Upper lobe of left lung (tissue), 6 donors: ENCODE measurements around the gene RPL22. TPM values are rescaled to one million over a fixed set of nuclear protein-coding genes. Genes with fewer than 3 reads are reported as not detected.

Experiments
- ATAC-seq, 2 donors: fragments of 200-7000 bp; cut with Tn5 transposase; one replicate each; pipeline ENCODE4 v1.9.1; 2022; ENCODE audit warnings: mild to moderate bottlenecking in 2 of 2, moderate library complexity in 2 of 2; ENCODE audit not compliant: low FRiP score in 2 of 2
- DNase-seq, 2 donors: peaks; one replicate each; pipeline ENCODE4 v3.0.0-alpha.2; 2019 to 2020
- H3K27ac ChIP-seq, 4 donors: fragments of 200-600 bp; sonication (generic); one replicate each; pipeline ENCODE4 v1.5.1; 2016 to 2019
- H3K27me3 ChIP-seq, 4 donors: fragments of 200-600 bp; sonication (generic); one replicate each; pipeline ENCODE4 v1.5.1; 2017 to 2019
- H3K36me3 ChIP-seq, 4 donors: fragments of 200-600 bp; sonication (generic); one replicate each; pipeline ENCODE4 v1.5.1; 2016 to 2019
- H3K4me1 ChIP-seq, 4 donors: fragments of 200-600 bp; sonication (generic); one replicate each; pipeline ENCODE4 v1.5.1; 2018 to 2019
- H3K4me3 ChIP-seq, 4 donors: fragments of 200-600 bp; sonication (generic); one replicate each; pipeline ENCODE4 v1.5.1; 2017 to 2019; ENCODE audit warnings: mild to moderate bottlenecking in 2 of 4, moderate library complexity in 1 of 4
- H3K9me3 ChIP-seq, 4 donors: fragments of 200-600 bp; sonication (generic); one replicate each; pipeline ENCODE4 v1.5.1; 2018 to 2019
- CTCF ChIP-seq, 6 experiments: fragments of 450-650 bp in 4 of 6; fragments of 200-600 bp in 2 of 6; sonication (generic) in 2 of 6; IDR thresholded peaks; one replicate each; pipeline ENCODE4 v1.5.1; 2016 to 2019; ENCODE audit warnings: antibody characterized with exemption in 6 of 6
- EP300 ChIP-seq, 4 donors: sonication (generic); formaldehyde crosslinking; IDR thresholded peaks; one replicate each; pipeline ENCODE4 v1.5.1; 2017; ENCODE audit warnings: antibody characterized with exemption in 4 of 4, control low read depth in 2 of 4
- POLR2A ChIP-seq, 4 donors: fragments of 450-650 bp; IDR thresholded peaks; one replicate each; pipeline ENCODE4 v1.5.1; 2016 to 2017; ENCODE audit warnings: antibody characterized with exemption in 4 of 4, mild to moderate bottlenecking in 2 of 4
- POLR2AphosphoS5 ChIP-seq, 2 donors: sonication (generic); formaldehyde crosslinking; IDR thresholded peaks; one replicate each; pipeline ENCODE4 v1.5.1; 2017; ENCODE audit warnings: antibody characterized with exemption in 2 of 2
- WGBS, 2 donors: methylation state at CpG; one replicate each; pipeline ENCODE4 v1.1.5; 2017 to 2018; 5-methylcytosine and 5-hydroxymethylcytosine counted together
- total RNA-seq, 6 donors: library from RNA; depleted of rRNA in 4 of 6; stranded (reverse); fragments of >200 nt in 4 of 6; gene quantifications; one replicate each; pipeline versions ENCODE4 v1.1.0 to v1.2.1, GENCODE V29; 2016 to 2021
- donor health status: DM: no; HTN: no; CAD: no; lungs with moderate emphysema.
- donor health status: DM: no; HTN: yes; CAD: no; lungs with severe emphysema.

RPL22 gene
- total RNA-seq, 6 donors from 2014 or later, result 88.2 to 288 (median 180) TPM

DNA sequence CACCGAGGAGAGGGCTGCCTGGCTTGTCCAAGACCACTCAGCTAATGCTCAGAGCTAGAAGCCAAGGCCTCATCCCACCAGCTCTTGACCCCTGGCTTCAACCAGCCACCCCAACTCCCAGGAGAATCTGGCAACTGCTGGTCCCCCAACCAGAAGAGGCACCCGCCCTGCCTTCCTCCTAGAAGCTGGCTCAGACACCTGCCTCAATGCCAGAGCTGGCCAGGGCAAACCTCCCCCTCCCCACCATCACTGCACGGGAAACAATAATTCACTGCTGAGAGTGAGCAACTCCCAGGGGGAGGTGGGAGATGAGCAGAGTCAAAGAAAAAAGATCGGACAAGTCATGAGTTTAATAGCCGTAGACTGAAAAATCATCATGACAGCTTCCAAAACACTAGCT, 22.6 kb downstream of the RPL22 start:
- Histone ChIP-seq H3K27ac (no peak overlapping the region), H3K9me3 (no peaks in the 10 kb centered on the region), H3K4me3 (no peak overlapping the region), H3K27me3 (peaks cover 0 to 35% (median 21%) of the 10 kb centered on the region in 4 donors), H3K4me1 (peaks cover 15 to 35% (median 18%) of the 10 kb centered on the region in 4 donors), H3K36me3 (no peaks in the 10 kb centered on the region)
- no peak for TF ChIP-seq POLR2A (IDR thresholded peaks at IDR 0.05)
- no peak for TF ChIP-seq CTCF (IDR thresholded peaks at IDR 0.05)
- WGBS, 2 donors, result 69 to 89% methylated on average over 5 of the region's 5 CpGs
- ATAC-seq, result no peak
- no peak for DNase-seq

DNA sequence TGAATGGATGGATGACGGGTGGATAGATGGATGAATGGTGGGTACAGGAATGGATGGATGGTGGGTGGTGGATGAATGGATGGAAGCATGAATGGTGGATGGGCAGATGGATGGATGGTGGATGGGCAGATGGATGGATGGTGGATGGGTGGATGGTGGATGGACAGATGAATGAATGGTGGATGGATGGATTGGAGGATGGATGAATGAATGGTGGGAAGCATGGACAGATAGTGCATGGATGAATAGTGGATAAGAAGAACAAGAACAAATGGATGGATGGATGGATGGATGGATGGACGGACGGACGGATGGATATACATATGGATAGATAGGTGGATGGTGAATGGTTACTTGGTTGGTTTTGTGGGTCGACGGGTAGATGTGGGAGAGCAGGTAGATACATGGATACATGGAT, 24.0 kb downstream of the RPL22 start:
- no peaks in the 10 kb centered on the region for H3K36me3 ChIP-seq
- TF ChIP-seq CTCF (IDR thresholded peaks at IDR 0.05) (no peak), POLR2A (IDR thresholded peaks at IDR 0.05) (no peak), POLR2AphosphoS5 (IDR thresholded peaks at IDR 0.05) (no peak), EP300 (IDR thresholded peaks at IDR 0.05) (no peak)
- peaks cover 11 to 27% (median 21%) of the 10 kb centered on the region in 4 donors for H3K4me1 ChIP-seq
- H3K27ac ChIP-seq, result no peak overlapping the region
- 93 to 94% methylated on average over 6 of the region's 6 CpGs for WGBS, 2 donors
- ATAC-seq (no peak), DNase-seq (no peak)
- no peak overlapping the region for H3K4me3 ChIP-seq
- peaks cover 0 to 30% (median 17%) of the 10 kb centered on the region in 4 donors for H3K27me3 ChIP-seq
- H3K9me3 ChIP-seq, result no peaks in the 10 kb centered on the region

DNA sequence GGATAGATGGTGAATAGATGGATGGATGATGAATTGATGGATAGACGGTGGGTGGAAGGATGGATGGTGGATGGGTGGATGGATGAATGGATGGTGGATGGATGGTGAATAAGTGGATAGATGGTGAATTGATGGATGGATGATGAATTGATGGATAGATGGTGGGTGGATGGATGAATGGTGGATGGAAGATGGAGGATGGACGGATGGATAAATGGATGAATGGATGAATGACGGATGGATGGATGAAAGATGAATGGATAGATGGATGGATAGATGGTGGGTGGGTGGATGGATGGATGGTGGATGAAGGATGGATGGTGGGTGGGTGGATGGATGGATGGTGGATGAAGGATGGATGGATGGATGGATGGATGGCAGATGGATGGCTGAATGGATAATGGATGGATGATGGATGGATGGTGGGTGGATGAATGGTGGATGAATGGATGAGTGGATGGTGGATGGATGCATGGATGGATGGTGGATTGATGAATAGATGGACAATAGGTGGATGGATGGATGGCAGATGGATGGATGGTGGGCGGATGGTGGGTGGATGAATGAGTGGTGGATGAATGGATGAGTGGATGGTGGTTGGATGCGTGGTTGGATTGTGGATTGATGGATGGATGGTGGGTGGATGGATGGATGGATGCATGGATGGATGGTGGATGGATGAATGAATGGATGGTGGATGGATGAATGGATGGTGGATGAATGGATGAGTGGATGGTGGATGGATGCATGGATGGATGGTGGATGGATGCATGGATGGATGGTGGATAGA, 24.6 kb downstream of the RPL22 start:
- H3K27me3 ChIP-seq, result peaks cover 0 to 23% (median 12%) of the 10 kb centered on the region in 4 donors
- WGBS, 2 donors, result 77 to 79% methylated on average over 5 of the region's 5 CpGs
- H3K36me3 ChIP-seq, result no peaks in the 10 kb centered on the region
- no peak overlapping the region for H3K27ac ChIP-seq
- ATAC-seq, result no peak
- no peak for DNase-seq
- no peak overlapping the region for H3K4me3 ChIP-seq
- H3K9me3 ChIP-seq, result no peaks in the 10 kb centered on the region
- H3K4me1 ChIP-seq, result peaks cover 11 to 22% (median 16%) of the 10 kb centered on the region in 4 donors
- TF ChIP-seq POLR2AphosphoS5 (IDR thresholded peaks at IDR 0.05), result no peak

- 55 to 88% methylated on average over 5 to 10 of the region's 10 CpGs for WGBS, 2 donors
- peaks cover 0 to 12% (median 5%) of the 10 kb centered on the region in 4 donors for H3K4me1 ChIP-seq
- H3K27me3 ChIP-seq, result peaks cover 0 to 5% (median 0%) of the 10 kb centered on the region in 4 donors
- no peak overlapping the region for H3K4me3 ChIP-seq
- H3K36me3 ChIP-seq, result no peaks in the 10 kb centered on the region
- DNase-seq (no peak), ATAC-seq (no peak)
- no peak overlapping the region for H3K27ac ChIP-seq
- no peak for TF ChIP-seq CTCF (IDR thresholded peaks at IDR 0.05)
- no peak for TF ChIP-seq EP300 (IDR thresholded peaks at IDR 0.05)
- TF ChIP-seq POLR2AphosphoS5 (IDR thresholded peaks at IDR 0.05), result no peak
- TF ChIP-seq POLR2A (IDR thresholded peaks at IDR 0.05), result no peak
- no peaks in the 10 kb centered on the region for H3K9me3 ChIP-seq
These were observed 26.8 kb downstream of the RPL22 start for GRCh38 chr1:6172549-6172948.

DNA sequence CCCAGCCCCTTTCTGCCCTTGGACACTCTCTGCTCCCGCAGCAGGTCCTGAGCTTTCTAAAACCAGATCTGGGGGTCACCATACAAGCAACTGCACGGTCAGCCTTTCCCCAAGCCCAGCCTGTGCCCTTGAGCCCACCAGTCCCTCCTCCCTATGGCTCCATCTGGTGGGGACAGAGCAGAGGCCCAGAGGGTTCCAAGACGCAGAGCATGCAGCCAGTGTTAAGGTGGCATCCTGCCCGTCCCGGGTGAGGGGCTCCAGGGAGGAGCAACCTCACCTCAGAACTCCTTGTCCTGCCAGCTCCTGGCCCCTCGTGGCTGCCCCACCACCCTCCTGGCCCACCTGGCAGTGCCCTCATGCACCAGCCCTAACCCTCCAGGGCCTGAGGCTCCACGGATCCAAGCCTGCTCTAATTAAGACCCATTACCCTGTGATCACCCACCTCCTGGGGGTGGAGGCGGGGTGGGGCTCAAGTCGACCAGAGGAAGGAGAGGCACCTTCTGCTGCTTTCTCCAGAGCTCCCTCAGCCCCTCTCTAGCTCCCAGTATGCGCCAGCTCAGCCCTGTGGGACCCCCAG, 27.8 kb downstream of the RPL22 start:
- H3K4me3 ChIP-seq, result no peak overlapping the region
- no peaks in the 10 kb centered on the region for H3K36me3 ChIP-seq
- ATAC-seq, result peak in 1 of 2 donors; percentile 25
- 48 to 65% methylated on average over 2 to 10 of the region's 10 CpGs for WGBS, 2 donors
- no peaks in the 10 kb centered on the region for H3K27me3 ChIP-seq
- H3K4me1 ChIP-seq, result peaks cover 0 to 14% (median 5%) of the 10 kb centered on the region in 4 donors
- no peak overlapping the region for H3K27ac ChIP-seq
- DNase-seq, result no peak
- no peaks in the 10 kb centered on the region for H3K9me3 ChIP-seq
- TF ChIP-seq CTCF (IDR thresholded peaks at IDR 0.05), result no peak
